G401.6 (cell line): ENCODE measurements around the gene ZFAND3.

ENCODE experiments used
- FAIRE-seq: peaks from 2 replicates; lab custom pipeline; 2012; peaks lifted over from hg19 to GRCh38; lab: Jason Lieb, UNC

The ZFAND3 gene

GRCh38 chr6:38187811-38188590 is 368.5 kb downstream of the ZFAND3 start:
- FAIRE-seq: no peak

- no peak for FAIRE-seq
These were observed 369.3 kb downstream of the ZFAND3 start for GRCh38 chr6:38188677-38189335.

DNA sequence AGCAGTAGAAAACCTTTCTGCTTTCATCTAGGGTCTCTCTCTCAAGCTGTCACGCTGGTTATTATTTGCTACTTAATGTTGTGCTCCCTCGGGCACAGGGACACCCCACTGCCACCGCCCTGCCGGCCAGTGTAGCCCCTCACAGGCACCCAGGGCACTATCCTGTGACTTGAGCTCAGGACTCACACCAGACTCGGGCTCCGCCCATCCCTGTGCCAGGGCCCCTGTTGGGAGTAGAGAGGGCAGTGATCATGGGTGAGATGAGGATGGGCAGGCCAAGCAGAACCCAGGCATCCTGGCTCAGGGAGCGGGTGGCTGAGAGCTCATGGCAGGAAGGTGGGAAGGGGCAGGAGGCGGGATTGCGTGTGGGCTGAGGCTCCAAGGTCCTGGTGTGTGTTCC is 371.9 kb downstream of the ZFAND3 start:
- no peak for FAIRE-seq

- FAIRE-seq: no peak
These were observed 372.5 kb downstream of the ZFAND3 start for GRCh38 chr6:38192011-38192410.

DNA sequence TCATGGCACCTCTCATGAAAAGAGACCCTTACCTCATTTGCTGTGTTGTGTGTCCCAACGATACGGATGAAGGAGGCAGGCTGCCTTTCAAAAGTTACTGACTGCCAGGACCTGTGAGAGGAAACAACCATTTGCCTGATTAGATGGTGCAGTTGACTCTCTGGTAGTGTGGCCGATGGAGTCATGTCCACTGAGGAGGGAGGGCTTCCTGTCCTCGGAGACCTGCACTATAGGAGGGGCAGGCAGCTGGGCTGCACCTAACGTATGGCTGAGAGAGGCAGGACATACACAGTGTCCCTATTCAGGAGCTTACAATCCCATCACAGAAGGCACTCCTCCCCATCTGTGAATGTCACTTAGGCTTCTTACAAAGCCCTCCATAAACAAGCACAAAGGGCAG is 373.0 kb downstream of the ZFAND3 start:
- FAIRE-seq: no peak

DNA sequence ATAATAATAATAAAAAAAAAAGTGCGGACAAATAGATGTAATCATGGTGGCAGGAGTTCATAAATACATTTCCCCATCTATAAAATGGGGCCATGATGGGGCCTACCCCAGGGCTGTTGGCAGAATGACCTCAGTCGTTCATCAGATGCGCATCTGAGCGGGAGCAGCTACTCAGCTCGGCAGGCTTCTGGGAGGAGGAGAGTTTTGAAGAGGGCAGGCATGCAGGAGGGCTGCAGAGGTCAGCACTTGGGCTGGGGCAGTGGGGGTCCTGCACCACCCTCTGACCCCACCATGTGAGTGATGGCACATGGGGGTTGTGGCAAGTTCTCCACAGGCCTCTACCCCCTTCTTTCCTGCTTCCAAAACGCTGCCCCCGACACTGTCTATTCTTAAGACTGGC is 373.5 kb downstream of the ZFAND3 start:
- FAIRE-seq: no peak

- FAIRE-seq: no peak
These were observed 374.2 kb downstream of the ZFAND3 start for GRCh38 chr6:38193481-38194281.

DNA sequence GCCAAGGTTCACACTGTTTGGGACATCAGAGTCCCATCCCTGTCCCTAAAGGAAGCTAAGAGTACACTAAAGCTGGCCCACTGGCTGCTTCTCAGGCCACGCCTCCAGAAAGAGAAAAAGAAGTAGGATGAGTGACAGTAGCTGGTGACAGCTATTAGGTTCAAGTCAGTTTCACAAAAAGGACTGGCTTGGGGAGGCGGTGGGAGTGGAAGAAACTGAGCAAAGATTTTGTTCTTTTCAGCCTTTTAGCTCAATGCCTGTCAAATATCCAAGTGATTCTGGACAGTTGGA is 374.7 kb downstream of the ZFAND3 start:
- no peak for FAIRE-seq

- FAIRE-seq: no peak
These were observed 375.1 kb downstream of the ZFAND3 start for GRCh38 chr6:38194589-38194988.

DNA sequence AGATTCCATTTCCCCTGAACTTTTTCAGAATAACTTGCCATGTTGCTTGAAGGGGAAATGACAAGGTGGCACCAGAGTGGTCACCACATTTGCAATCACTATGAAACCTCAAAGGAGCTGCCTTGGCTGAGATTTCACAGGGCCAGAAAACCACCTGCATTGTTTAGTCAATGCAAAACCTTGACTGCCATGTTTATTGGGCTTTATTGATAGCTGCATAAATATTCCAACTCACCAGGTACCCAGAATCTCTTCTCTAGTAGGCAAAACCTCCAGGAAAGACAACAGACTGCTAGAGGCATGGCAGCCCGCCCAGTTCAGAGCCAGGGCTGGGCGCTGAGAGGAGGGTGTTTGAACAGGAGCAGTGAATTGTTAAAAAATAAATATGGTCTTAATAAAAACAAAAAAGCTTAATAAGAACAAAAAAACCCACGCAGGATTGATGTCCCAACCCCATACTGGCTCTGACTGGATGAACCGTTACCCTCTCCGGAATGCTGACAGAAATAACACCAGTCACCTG is 375.6 kb downstream of the ZFAND3 start:
- FAIRE-seq: no peak

GRCh38 chr6:38198219-38198618 is 378.7 kb downstream of the ZFAND3 start:
- FAIRE-seq: no peak
